H1 (cell line): ENCODE measurements around the gene SLC16A5. TPM values are rescaled to one million over a fixed set of nuclear protein-coding genes. Genes with fewer than 3 reads are reported as not detected.

ENCODE experiments used
- CEBPB ChIP-seq: IDR thresholded peaks from 2 replicates; pipeline ENCODE4 v1.6.1; 2012; ENCODE audit warnings: low read depth, low read length
- CHD2 ChIP-seq: IDR thresholded peaks from 2 replicates; pipeline ENCODE4 v1.6.1; 2012; ENCODE audit warnings: low read length, improper control_type of control experiment
- E2F6 ChIP-seq: IDR thresholded peaks from 2 replicates; pipeline ENCODE4 v1.6.1; 2012; ENCODE audit warnings: inconsistent platforms
- SUZ12 ChIP-seq: fragments of 200-600 bp; sonication (generic); IDR thresholded peaks from 2 replicates; pipeline ENCODE4 v1.6.1; 2012; ENCODE audit warnings: mild to moderate bottlenecking, inconsistent platforms, low read length, moderate library complexity, mixed read lengths
- polyA plus RNA-seq, 7 experiments: library from polyadenylated mRNA; depleted of rRNA in 3 of 7; stranded (reverse) in 5 of 7; unstranded in 2 of 7; fragments of >200 nt in 5 of 7; fragments of 200-250 nt in 2 of 7; gene quantifications; 1 replicate in 5 of 7; 2 replicates in 1 of 7; 4 replicates in 1 of 7; pipeline versions ENCODE4 v1.2.1 to v1.2.3, GENCODE V29; 2011 to 2013; ENCODE audit warnings: missing spikeins in 2 of 7, mixed read lengths in 2 of 7
- total RNA-seq: library from RNA; stranded (reverse); fragmentation: NEBNext Ultra II Directional; extraction: Animal tissue kit (Norgen Biotek cat#: 25700); gene quantifications from 2 replicates; pipeline ENCODE4 v1.2.1, GENCODE V29; 2021

The SLC16A5 gene
- total and polyA plus RNA-seq, 2 of the 8 experiments (the other 6 are each of a cell fraction or from before 2014, with no cell fraction given): 17.1 to 34.7 TPM

DNA sequence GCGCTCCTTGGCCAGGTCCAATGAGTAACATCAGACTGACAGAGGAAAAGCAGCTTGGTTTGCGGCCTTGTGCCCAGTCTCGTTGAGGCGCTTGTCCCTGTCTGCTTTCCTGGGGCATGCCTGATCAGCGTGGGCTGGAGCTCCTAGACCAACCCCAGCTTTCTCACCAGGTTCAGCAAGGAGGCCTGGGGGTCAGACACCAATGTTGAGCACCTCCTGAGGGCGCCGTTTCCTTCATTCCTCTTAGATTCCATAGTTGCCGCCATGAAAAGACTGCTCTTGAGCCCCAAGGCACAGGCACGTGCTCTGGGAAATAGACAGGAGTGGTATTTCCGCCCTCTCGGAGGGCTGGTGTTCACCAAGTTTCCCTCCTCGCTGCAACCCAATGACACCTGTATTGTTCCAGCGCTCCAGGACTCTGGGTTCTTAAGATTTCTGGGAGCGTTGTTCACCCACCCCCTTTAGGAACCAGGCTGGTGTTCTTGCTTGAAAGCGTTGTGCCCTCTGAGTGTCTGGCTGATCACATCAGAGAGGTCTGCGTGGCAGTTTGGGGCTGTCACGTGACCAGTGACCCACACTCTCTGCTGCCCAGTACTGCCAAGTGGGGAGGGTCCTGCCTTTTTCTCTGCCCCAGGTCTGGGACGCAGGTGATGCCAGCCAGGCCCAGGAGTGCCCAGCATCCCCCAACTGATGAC, 22.7 kb upstream of the SLC16A5 start (continued):
- no peak for TF ChIP-seq SUZ12
- TF ChIP-seq CEBPB: no peak
- no peak for TF ChIP-seq CHD2
- TF ChIP-seq E2F6: peak; percentile 41; the same call in 1 of the 2 replicates
